DMS153 (cell line): ENCODE data around the gene IPP.
"Not testable (repeated sequence)": the region's sequence is repeated elsewhere in the genome, so short reads cannot be mapped to it uniquely, and the experiment has no call there.

Source experiments
- DNase-seq: peaks from one replicate; lab custom pipeline; 2025; lab: John Stamatoyannopoulos, UW

The IPP gene

GRCh38 chr1:45684402-45684801 lies 66.1 kb downstream of the IPP start:
- DNase-seq, result no peak

- no peak for DNase-seq
Measured at GRCh38 chr1:45682942-45683341, 67.5 kb downstream of the IPP start.

GRCh38 chr1:45679123-45679522 lies 71.3 kb downstream of the IPP start:
- DNase-seq, result no peak

GRCh38 chr1:45678489-45678888 lies 72.0 kb downstream of the IPP start:
- no peak for DNase-seq

GRCh38 chr1:45677751-45678245 lies 72.7 kb downstream of the IPP start:
- no peak for DNase-seq

- DNase-seq, result not testable (repeated sequence)
Measured at GRCh38 chr1:45676553-45676952, 73.9 kb downstream of the IPP start.

- DNase-seq, result no peak
Measured at GRCh38 chr1:45674478-45674877, 76.0 kb downstream of the IPP start.

- DNase-seq, result no peak
Measured at GRCh38 chr1:45673956-45674355, 76.5 kb downstream of the IPP start.

- DNase-seq, result no peak
Measured at GRCh38 chr1:45669859-45670655, 80.4 kb downstream of the IPP start.

GRCh38 chr1:45669379-45669778 lies 81.1 kb downstream of the IPP start:
- DNase-seq, result no peak

- DNase-seq, result no peak
Measured at GRCh38 chr1:45668526-45668925, 81.9 kb downstream of the IPP start.

GRCh38 chr1:45667321-45668111 lies 82.9 kb downstream of the IPP start:
- no peak for DNase-seq

- no peak for DNase-seq
Measured at GRCh38 chr1:45666836-45667235, 83.6 kb downstream of the IPP start.

- no peak for DNase-seq
Measured at GRCh38 chr1:45660336-45660735, 90.1 kb downstream of the IPP start.

GRCh38 chr1:45659222-45659621 lies 91.2 kb downstream of the IPP start:
- no peak for DNase-seq

- no peak for DNase-seq
Measured at GRCh38 chr1:45658171-45658570, 92.3 kb downstream of the IPP start.

- no peak for DNase-seq
Measured at GRCh38 chr1:45656573-45657226, 93.8 kb downstream of the IPP start.

- no peak for DNase-seq
Measured at GRCh38 chr1:45654540-45655280, 95.7 kb downstream of the IPP start.
